Measurements from ENCODE around the gene BCL6. TPM values are rescaled to one million over a fixed set of nuclear protein-coding genes. Genes with fewer than 3 reads are reported as not detected.

BCL6 gene
- polyA plus RNA-seq, 1 donor (not counting 4 experiments of a cell fraction or from before 2014, with no cell fraction given), result 7.7 TPM

DNA sequence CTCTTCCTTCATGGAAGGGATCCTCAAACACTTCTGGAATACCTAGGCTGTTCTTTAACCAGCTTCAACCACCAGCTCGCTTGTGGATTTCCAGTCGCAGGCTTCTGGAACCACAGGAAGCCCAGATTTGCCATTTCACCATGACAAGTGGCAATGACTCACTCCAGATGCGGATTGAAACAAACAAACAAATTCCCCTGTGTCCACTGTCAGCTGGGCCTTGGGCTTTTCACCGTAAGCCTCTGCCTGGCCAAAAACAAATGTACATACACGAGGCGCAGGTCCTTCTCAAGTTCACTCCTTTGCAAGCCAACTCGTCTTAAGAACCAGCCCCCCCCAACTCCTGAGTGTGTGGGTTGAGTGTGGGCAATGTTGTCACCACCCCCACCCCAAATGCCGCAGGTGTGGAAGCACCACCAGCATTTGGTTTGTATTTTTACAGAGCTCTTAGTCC is 8.8 kb downstream of the BCL6 start:
- no peak overlapping the region for H2AFZ ChIP-seq (ENCODE audit: control insufficient read depth, low read length)
- TF ChIP-seq, protein P1, sequence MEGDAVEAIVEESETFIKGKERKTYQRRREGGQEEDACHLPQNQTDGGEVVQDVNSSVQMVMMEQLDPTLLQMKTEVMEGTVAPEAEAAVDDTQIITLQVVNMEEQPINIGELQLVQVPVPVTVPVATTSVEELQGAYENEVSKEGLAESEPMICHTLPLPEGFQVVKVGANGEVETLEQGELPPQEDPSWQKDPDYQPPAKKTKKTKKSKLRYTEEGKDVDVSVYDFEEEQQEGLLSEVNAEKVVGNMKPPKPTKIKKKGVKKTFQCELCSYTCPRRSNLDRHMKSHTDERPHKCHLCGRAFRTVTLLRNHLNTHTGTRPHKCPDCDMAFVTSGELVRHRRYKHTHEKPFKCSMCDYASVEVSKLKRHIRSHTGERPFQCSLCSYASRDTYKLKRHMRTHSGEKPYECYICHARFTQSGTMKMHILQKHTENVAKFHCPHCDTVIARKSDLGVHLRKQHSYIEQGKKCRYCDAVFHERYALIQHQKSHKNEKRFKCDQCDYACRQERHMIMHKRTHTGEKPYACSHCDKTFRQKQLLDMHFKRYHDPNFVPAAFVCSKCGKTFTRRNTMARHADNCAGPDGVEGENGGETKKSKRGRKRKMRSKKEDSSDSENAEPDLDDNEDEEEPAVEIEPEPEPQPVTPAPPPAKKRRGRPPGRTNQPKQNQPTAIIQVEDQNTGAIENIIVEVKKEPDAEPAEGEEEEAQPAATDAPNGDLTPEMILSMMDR (optimal IDR thresholded peaks at IDR 0.05 in 1 of 3, IDR thresholded peaks at IDR 0.05 in 1 of 3, conservative IDR thresholded peaks at IDR 0.05 in 1 of 3; ENCODE audit: extremely low read depth in 1 of 3, insufficient read depth in 2 of 3, low read length in 3 of 3), result no peak
- TF ChIP-seq EZH2 (IDR thresholded peaks at IDR 0.05; ENCODE audit: low read length), result no peak
- DNase-seq (ENCODE audit: low read depth, low spot score) (no peak), FAIRE-seq (no peak)
- peak overlapping the region; percentile 95 for H3K4me2 ChIP-seq (ENCODE audit: control insufficient read depth, extremely low read depth, insufficient read depth, low read depth, low read length)
- H3K4me1 ChIP-seq (ENCODE audit: control insufficient read depth, extremely low read depth, insufficient read depth, low read length), result peaks cover 46% of the 10 kb centered on the region
- H3K9me3 ChIP-seq (ENCODE audit: control insufficient read depth, low read depth, low read length), result no peaks in the 10 kb centered on the region
- H3K9me1 ChIP-seq (ENCODE audit: control insufficient read depth, extremely low read depth, insufficient read depth, low read length), result no peaks in the 10 kb centered on the region
- peak overlapping the region; percentile 13 for H3K27ac ChIP-seq (ENCODE audit: control insufficient read depth, insufficient read depth, low read length)
- peak overlapping the region; percentile 81 for H3K9ac ChIP-seq (ENCODE audit: control insufficient read depth, extremely low read depth, insufficient read depth, low read length)
- no peaks in the 10 kb centered on the region for H3K27me3 ChIP-seq (ENCODE audit: control insufficient read depth, extremely low read depth, insufficient read depth, low read length)
- H3K36me3 ChIP-seq (ENCODE audit: control insufficient read depth in 2 of 2, extremely low read depth in 1 of 2, insufficient read depth in 2 of 2, low read length in 2 of 2), result peaks cover 5 to 15% of the 10 kb centered on the region in 2 experiments
- peak overlapping the region in 2 of 3 experiments; percentile 17 to 100 for H3K4me3 ChIP-seq (ENCODE audit: control insufficient read depth in 2 of 3, extremely low read depth in 1 of 3, insufficient read depth in 2 of 3, low read depth in 1 of 3, low read length in 3 of 3)
- H4K20me1 ChIP-seq (ENCODE audit: control insufficient read depth, extremely low read depth, insufficient read depth, low read length), result no peaks in the 10 kb centered on the region
- H3K79me2 ChIP-seq (ENCODE audit: control insufficient read depth, insufficient read depth, low read length), result peaks cover 19% of the 10 kb centered on the region
- dilution Hi-C loops (cut with MboI; ENCODE audit: extremely low pct_ligation_motif_present, low sequenced_read_pairs), result loop anchor here (25.0 kb wide), 1 partner anchor 1201 kb away; no protein-coding TSS in a partner anchor

DNA sequence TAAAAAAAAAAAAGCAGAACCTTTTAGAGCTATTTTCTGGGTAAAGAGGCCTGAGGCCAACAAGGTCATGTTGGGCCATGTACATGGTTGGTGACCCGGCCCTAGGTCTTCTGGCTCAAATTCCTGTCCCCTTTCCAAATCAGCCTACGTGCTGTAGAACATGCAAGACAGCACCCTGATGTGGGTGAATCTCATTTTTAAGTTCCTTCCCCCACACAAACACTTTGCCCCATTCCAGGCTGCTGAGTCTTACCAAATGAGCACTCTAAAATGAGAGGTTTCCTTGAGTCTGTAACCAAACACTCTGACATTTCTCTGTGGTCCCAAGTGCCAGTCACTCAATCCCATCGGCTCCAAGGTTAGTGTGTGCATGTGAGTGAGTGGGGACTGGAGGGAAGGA is 9.4 kb downstream of the BCL6 start:
- Histone ChIP-seq H3K27ac (ENCODE audit: control insufficient read depth, insufficient read depth, low read length) (no peak overlapping the region), H3K79me2 (ENCODE audit: control insufficient read depth, insufficient read depth, low read length) (peaks cover 15% of the 10 kb centered on the region)
- no peak for DNase-seq (ENCODE audit: low read depth, low spot score)

More for the DNA sequence above, 9.4 kb downstream of the BCL6 start:
- peaks cover 42% of the 10 kb centered on the region for H3K4me1 ChIP-seq (ENCODE audit: control insufficient read depth, extremely low read depth, insufficient read depth, low read length)
- no peaks in the 10 kb centered on the region for H3K9me1 ChIP-seq (ENCODE audit: control insufficient read depth, extremely low read depth, insufficient read depth, low read length)
- FAIRE-seq, result no peak
- peak overlapping the region; percentile 95 for H3K4me2 ChIP-seq (ENCODE audit: control insufficient read depth, extremely low read depth, insufficient read depth, low read depth, low read length)
- no peaks in the 10 kb centered on the region for H3K9me3 ChIP-seq (ENCODE audit: control insufficient read depth, low read depth, low read length)
- H2AFZ ChIP-seq (ENCODE audit: control insufficient read depth, low read length), result no peak overlapping the region
- no peak overlapping the region for H3K4me3 ChIP-seq (ENCODE audit: control insufficient read depth in 2 of 3, extremely low read depth in 1 of 3, insufficient read depth in 2 of 3, low read depth in 1 of 3, low read length in 3 of 3)
- dilution Hi-C loops (cut with MboI; ENCODE audit: extremely low pct_ligation_motif_present, low sequenced_read_pairs), result loop anchor here (25.0 kb wide), 1 partner anchor 1201 kb away; no protein-coding TSS in a partner anchor
- H3K9ac ChIP-seq (ENCODE audit: control insufficient read depth, extremely low read depth, insufficient read depth, low read length), result no peak overlapping the region
- H3K27me3 ChIP-seq (ENCODE audit: control insufficient read depth, extremely low read depth, insufficient read depth, low read length), result no peaks in the 10 kb centered on the region
- TF ChIP-seq, protein P1 (optimal IDR thresholded peaks at IDR 0.05 in 1 of 3, IDR thresholded peaks at IDR 0.05 in 1 of 3, conservative IDR thresholded peaks at IDR 0.05 in 1 of 3; ENCODE audit: extremely low read depth in 1 of 3, insufficient read depth in 2 of 3, low read length in 3 of 3), result no peak
- TF ChIP-seq EZH2 (IDR thresholded peaks at IDR 0.05; ENCODE audit: low read length), result no peak
- no peaks in the 10 kb centered on the region for H4K20me1 ChIP-seq (ENCODE audit: control insufficient read depth, extremely low read depth, insufficient read depth, low read length)
- H3K36me3 ChIP-seq (ENCODE audit: control insufficient read depth in 2 of 2, extremely low read depth in 1 of 2, insufficient read depth in 2 of 2, low read length in 2 of 2), result peaks cover 8 to 17% of the 10 kb centered on the region in 2 experiments
